Measurements from ENCODE around the gene POLR2J. TPM values are rescaled to one million over a fixed set of nuclear protein-coding genes. Genes with fewer than 3 reads are reported as not detected.

The POLR2J gene
- total RNA-seq, 1 donor from 2014 or later, result 36.2 TPM

DNA sequence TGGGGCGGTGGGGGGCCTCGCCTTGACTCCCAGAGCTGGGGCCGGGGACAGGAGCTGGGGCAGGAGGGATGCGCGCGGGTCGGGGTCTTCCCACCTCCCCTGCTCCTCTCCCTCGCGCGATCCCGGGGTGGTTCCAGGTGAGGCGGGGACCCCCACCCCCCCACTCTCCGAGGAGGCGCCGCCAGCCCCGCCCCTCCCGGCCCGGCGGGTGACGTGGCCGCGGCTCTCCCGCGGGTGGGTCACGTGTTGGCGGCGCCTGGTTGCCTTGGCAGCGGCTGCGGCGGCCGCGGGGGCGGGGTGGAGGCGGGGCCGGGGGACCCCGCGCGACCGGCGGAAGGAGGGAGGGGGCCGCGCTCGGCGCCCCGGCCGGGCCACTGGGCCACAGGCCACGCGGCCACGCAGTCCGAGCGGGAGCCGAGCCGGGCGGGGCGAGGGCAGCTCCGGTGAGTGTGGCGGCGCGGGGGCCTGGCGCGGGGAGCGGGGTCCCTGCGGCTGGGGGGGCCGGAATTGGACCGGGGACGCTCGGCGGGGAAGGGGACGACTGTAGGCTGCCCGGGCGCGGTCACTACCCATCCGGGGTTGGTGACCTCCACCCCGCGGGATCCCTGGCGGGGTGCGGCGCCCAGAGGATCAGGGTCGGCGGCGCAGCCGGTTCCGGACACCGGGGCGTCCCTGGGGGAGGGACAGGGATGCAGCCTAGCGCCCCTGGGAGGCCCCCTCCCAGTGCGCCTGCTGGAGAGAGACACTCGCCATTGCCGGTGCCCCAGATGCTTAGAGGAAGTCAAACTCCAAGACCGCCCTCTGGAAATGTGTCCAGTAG is 45.3 kb downstream of the POLR2J start, which contains the start of gene ORAI2:
Gene ORAI2 (plus strand): TSS at position 357 of the 820 bp plus-strand sequence. CDS start 5,382 bp downstream, outside the sequence.
- no peaks in the 10 kb centered on the region for H3K27me3 ChIP-seq (ENCODE audit: control insufficient read depth, insufficient read depth, low read length)
- DNase-seq (ENCODE audit: low read depth), result no peak
- no peaks in the 10 kb centered on the region for H3K36me3 ChIP-seq (ENCODE audit: control insufficient read depth, insufficient read depth, low read length)
- peak within 1 kb of the TSS; percentile 94 for H3K4me3 ChIP-seq (ENCODE audit: low read depth, low read length)
- TF ChIP-seq, protein P1, sequence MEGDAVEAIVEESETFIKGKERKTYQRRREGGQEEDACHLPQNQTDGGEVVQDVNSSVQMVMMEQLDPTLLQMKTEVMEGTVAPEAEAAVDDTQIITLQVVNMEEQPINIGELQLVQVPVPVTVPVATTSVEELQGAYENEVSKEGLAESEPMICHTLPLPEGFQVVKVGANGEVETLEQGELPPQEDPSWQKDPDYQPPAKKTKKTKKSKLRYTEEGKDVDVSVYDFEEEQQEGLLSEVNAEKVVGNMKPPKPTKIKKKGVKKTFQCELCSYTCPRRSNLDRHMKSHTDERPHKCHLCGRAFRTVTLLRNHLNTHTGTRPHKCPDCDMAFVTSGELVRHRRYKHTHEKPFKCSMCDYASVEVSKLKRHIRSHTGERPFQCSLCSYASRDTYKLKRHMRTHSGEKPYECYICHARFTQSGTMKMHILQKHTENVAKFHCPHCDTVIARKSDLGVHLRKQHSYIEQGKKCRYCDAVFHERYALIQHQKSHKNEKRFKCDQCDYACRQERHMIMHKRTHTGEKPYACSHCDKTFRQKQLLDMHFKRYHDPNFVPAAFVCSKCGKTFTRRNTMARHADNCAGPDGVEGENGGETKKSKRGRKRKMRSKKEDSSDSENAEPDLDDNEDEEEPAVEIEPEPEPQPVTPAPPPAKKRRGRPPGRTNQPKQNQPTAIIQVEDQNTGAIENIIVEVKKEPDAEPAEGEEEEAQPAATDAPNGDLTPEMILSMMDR (IDR thresholded peaks at IDR 0.05; ENCODE audit: insufficient read depth, low read length, poor library complexity, severe bottlenecking), result no peak

DNA sequence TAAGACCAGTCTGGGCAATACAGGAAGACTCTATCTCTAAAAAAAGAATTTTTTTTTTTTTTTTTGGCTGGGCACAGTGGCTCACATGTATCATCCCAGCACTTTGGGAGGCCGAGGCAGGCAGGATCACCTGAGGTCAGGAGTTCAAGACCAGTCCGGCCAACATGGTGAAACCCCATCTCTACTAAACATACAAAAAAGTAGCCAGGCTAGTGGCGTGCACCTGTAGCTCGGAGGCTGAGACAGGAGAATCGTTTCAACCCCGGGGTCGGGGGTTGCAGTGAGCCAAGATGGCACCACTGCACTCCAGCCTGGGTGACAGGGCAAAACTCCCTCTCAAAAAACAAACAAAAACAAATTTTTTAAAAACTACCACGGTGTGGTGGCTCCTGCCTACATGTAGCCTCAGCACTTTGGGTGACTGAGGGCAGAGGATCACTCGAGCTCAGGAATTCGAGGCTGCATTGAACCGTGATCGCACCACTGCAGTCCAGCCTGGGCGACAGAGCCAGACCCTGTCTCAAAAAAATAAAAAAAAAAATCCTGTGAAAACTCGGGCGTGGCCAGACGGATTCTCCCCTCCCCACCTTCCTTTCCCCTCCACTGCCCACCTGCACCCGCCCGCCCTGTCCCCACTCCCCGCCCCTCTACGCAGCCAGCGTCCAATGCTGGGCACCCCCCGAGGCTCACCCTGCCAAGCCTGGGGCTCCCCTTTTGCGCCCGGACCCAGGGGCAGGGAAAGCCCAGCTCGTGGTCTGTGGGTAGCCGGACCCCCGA is 46.1 kb downstream of the POLR2J start:
- H3K4me3 ChIP-seq (ENCODE audit: low read depth, low read length), result peak overlapping the region; percentile 94
- TF ChIP-seq, protein P1 (IDR thresholded peaks at IDR 0.05; ENCODE audit: insufficient read depth, low read length, poor library complexity, severe bottlenecking), result no peak
- no peak for DNase-seq (ENCODE audit: low read depth)
- no peaks in the 10 kb centered on the region for H3K36me3 ChIP-seq (ENCODE audit: control insufficient read depth, insufficient read depth, low read length)
- no peaks in the 10 kb centered on the region for H3K27me3 ChIP-seq (ENCODE audit: control insufficient read depth, insufficient read depth, low read length)

DNA sequence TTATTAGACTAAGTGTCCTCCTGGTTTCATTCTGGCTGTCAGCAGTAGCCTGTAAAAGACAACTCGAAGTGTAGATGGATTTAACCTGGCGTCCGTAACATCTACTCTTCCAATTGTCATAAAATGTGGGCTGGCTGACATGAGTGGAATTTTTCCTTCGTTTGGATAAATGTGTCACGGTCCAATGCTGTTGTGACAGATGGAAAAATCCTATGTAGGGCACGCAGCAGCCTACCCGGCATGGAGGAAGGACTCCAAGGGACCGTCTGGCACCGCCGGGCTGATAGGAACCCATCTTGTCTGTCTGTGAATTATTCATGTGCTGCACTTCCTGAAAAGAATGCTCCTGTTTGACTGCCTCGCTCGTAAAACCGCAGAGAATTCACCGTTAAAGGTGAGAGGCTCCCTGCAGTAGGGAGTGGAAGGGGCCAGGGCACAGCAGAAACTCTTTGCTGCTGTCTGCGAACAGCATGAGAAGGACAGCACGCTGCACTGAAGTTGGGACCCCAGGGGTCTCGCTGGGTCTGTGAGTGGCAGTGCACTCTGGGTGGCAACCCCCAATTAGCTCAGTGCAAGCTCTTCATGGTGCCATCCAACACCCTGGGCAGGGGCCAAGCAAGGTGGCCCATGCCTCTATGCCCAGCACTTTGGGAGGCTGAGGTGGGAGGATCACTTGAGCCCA is 47.0 kb downstream of the POLR2J start:
- H3K4me3 ChIP-seq (ENCODE audit: low read depth, low read length), result no peak overlapping the region
- H3K36me3 ChIP-seq (ENCODE audit: control insufficient read depth, insufficient read depth, low read length), result no peaks in the 10 kb centered on the region
- TF ChIP-seq, protein P1 (IDR thresholded peaks at IDR 0.05; ENCODE audit: insufficient read depth, low read length, poor library complexity, severe bottlenecking), result no peak
- no peak for DNase-seq (ENCODE audit: low read depth)
- no peaks in the 10 kb centered on the region for H3K27me3 ChIP-seq (ENCODE audit: control insufficient read depth, insufficient read depth, low read length)

GRCh38 chr7:102429141-102429899 is 49.4 kb downstream of the POLR2J start:
- TF ChIP-seq, protein P1 (IDR thresholded peaks at IDR 0.05; ENCODE audit: insufficient read depth, low read length, poor library complexity, severe bottlenecking), result no peak
- H3K27me3 ChIP-seq (ENCODE audit: control insufficient read depth, insufficient read depth, low read length), result no peaks in the 10 kb centered on the region
- peaks cover 2% of the 10 kb centered on the region for H3K36me3 ChIP-seq (ENCODE audit: control insufficient read depth, insufficient read depth, low read length)
- DNase-seq (ENCODE audit: low read depth), result no peak
- no peak overlapping the region for H3K4me3 ChIP-seq (ENCODE audit: low read depth, low read length)

DNA sequence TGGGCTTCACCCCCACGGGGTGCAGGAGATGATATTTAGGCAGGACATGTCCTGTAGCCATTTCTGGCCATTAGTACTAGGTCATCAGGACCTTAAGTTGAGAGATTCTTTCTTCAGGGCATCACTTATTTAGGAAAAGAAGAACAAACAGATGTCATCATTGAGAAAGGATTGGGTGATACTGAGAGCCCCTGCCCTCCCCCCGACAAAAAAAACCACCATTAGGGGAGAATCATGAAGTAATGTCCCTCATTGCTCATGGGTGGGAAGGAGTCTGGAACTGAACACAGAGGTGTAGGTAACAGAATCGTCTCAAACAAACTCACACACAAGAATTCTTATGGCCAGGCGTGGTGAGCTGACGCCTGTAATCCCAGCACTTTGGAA is 51.7 kb downstream of the POLR2J start:
- TF ChIP-seq, protein P1 (IDR thresholded peaks at IDR 0.05; ENCODE audit: insufficient read depth, low read length, poor library complexity, severe bottlenecking), result no peak
- Histone ChIP-seq H3K27me3 (ENCODE audit: control insufficient read depth, insufficient read depth, low read length) (no peaks in the 10 kb centered on the region), H3K36me3 (ENCODE audit: control insufficient read depth, insufficient read depth, low read length) (peaks cover 3% of the 10 kb centered on the region), H3K4me3 (ENCODE audit: low read depth, low read length) (no peak overlapping the region)
- DNase-seq (ENCODE audit: low read depth), result no peak

Data from kidney epithelial cell (primary cell).